Muscle layer of colon (tissue), 2 donors: Measurements from ENCODE around the gene GALNT13.
A peak's percentile ranks its signal among the peaks of the same experiment; 100 is the strongest.

ENCODE experiments used
- H3K27ac ChIP-seq: one replicate; pipeline ENCODE4 v1.7.0; 2013; ENCODE audit warnings: low read depth, mild to moderate bottlenecking, low read length, moderate library complexity
- H3K27me3 ChIP-seq, 2 donors: one replicate each; pipeline ENCODE4 v1.7.0; 2013; ENCODE audit warnings: low read length in 2 of 2, mild to moderate bottlenecking in 2 of 2; ENCODE audit not compliant: insufficient read depth in 2 of 2, control insufficient read depth in 1 of 2
- H3K36me3 ChIP-seq: one replicate; pipeline ENCODE4 v1.7.0; 2013; ENCODE audit warnings: mild to moderate bottlenecking, low read length; ENCODE audit not compliant: insufficient read depth
- H3K4me1 ChIP-seq: one replicate; pipeline ENCODE4 v1.7.0; 2013; ENCODE audit warnings: mild to moderate bottlenecking, low read length; ENCODE audit not compliant: insufficient read depth
- H3K4me3 ChIP-seq, 2 donors: one replicate each; pipeline ENCODE4 v1.7.0; 2013; ENCODE audit warnings: low read length in 2 of 2, low read depth in 1 of 2, mild to moderate bottlenecking in 1 of 2, moderate library complexity in 1 of 2
- H3K9ac ChIP-seq: one replicate; pipeline ENCODE4 v1.7.0; 2013; ENCODE audit warnings: low read length
- H3K9me3 ChIP-seq: one replicate; pipeline ENCODE4 v1.7.0; 2013; ENCODE audit warnings: mild to moderate bottlenecking, low read length
- donor health status: abdominal sarcoma.
- donor health status: Adenocarcinoma of cecum.

GALNT13 gene

DNA sequence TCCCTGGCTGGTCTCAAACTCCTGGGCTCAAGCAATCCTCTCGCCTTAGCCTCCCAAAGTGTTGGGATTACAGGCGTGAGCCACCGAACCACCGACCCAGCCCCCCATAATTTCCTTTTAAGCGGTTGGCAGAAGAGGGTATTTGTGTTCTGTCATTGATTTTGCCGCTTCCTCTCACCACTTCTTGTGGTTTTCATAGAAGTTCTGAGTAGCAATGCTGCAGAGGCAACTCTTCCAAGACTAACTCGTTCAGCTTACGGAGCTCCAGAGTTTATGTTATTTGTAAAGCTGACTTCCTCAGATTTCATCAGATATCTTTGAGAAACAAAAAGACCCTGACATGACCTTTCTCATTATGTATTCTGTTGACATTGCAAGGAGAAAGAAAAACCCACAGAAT is 565.4 kb downstream of the GALNT13 start:
- H3K36me3 ChIP-seq: no peaks in the 10 kb centered on the region
- no peak overlapping the region for H3K4me3 ChIP-seq
- H3K27ac ChIP-seq: no peak overlapping the region
- no peaks in the 10 kb centered on the region for H3K4me1 ChIP-seq
- H3K27me3 ChIP-seq: no peaks in the 10 kb centered on the region
- no peaks in the 10 kb centered on the region for H3K9me3 ChIP-seq
- H3K9ac ChIP-seq: no peak overlapping the region

DNA sequence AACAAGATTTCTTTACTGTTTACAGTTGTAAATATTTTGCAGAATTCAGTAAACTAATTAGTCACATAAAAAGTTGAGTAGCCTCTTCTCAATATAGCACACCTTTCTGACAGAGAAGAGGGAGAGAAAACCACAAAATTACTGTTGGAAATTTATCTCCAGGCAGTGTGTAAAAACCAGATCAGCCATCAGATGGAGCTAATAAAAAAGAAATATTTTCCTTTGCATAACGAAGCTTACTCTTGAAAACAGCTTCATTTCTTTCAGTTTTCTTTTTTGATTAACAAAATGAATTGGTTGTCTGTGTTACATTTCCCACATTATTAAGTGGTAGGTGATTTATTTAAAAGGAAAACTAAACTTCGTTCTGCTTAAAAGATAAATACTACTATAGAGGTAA is 567.4 kb downstream of the GALNT13 start:
- Histone ChIP-seq H3K36me3 (no peaks in the 10 kb centered on the region), H3K27ac (no peak overlapping the region), H3K27me3 (no peaks in the 10 kb centered on the region), H3K4me3 (no peak overlapping the region), H3K9ac (no peak overlapping the region), H3K4me1 (no peaks in the 10 kb centered on the region), H3K9me3 (no peaks in the 10 kb centered on the region)

GRCh38 chr2:154443919-154444318 is 572.2 kb downstream of the GALNT13 start:
- Histone ChIP-seq H3K27ac (no peak overlapping the region), H3K9ac (no peak overlapping the region), H3K4me1 (no peaks in the 10 kb centered on the region), H3K27me3 (no peaks in the 10 kb centered on the region), H3K4me3 (no peak overlapping the region), H3K36me3 (no peaks in the 10 kb centered on the region), H3K9me3 (no peaks in the 10 kb centered on the region)

DNA sequence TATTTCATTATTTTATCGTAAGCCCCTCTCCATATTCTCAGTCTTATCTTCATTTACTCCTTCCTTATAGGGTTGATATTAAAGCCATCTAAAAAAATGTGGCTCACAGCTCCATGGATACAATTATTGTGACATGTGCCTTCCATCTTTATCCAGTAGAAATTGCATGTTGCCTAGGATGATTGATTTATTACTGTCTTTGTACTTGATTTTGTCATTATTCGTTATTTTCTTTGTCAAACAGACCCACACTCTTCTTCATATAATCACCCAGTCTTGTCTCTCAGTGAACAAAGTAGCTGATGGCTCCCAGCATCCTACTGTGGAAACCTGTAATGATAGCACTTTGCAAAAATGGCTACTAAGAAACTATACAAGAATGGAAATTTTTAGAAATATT is 574.6 kb downstream of the GALNT13 start:
- Histone ChIP-seq H3K9me3 (no peaks in the 10 kb centered on the region), H3K36me3 (no peaks in the 10 kb centered on the region), H3K27ac (no peak overlapping the region), H3K4me3 (no peak overlapping the region), H3K9ac (no peak overlapping the region), H3K27me3 (no peaks in the 10 kb centered on the region), H3K4me1 (no peaks in the 10 kb centered on the region)

- no peaks in the 10 kb centered on the region for H3K27me3 ChIP-seq
- H3K9me3 ChIP-seq: no peaks in the 10 kb centered on the region
- H3K36me3 ChIP-seq: no peaks in the 10 kb centered on the region
- H3K27ac ChIP-seq: no peak overlapping the region
- no peak overlapping the region for H3K9ac ChIP-seq
- H3K4me3 ChIP-seq: no peak overlapping the region
- H3K4me1 ChIP-seq: no peaks in the 10 kb centered on the region
These were observed 576.2 kb downstream of the GALNT13 start for GRCh38 chr2:154447727-154448418.

- no peak overlapping the region for H3K9ac ChIP-seq
- no peaks in the 10 kb centered on the region for H3K4me1 ChIP-seq
- H3K27me3 ChIP-seq: no peaks in the 10 kb centered on the region
- H3K9me3 ChIP-seq: no peaks in the 10 kb centered on the region
- H3K4me3 ChIP-seq: no peak overlapping the region
- H3K27ac ChIP-seq: no peak overlapping the region
- no peaks in the 10 kb centered on the region for H3K36me3 ChIP-seq
These were observed 578.4 kb downstream of the GALNT13 start for GRCh38 chr2:154449951-154450658.

DNA sequence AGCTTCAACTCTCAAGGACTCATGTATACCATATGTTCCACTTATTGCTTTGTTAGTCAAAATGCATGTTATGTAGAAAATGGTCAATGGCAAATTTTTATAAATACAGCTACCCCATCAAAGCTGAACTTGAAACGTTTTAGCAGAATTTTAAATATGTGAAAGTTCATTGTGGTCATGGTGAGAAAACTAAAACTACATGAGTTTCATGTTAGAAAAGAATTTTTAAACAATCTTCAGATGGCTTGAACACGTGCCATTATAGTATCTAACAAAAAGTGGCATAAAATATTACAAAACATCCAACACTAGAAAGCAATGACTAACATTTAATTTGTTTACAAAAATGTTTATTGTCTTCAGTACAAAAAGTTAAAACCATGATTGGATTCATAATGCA is 580.7 kb downstream of the GALNT13 start:
- Histone ChIP-seq H3K9me3 (no peaks in the 10 kb centered on the region), H3K4me1 (no peaks in the 10 kb centered on the region), H3K27ac (no peak overlapping the region), H3K36me3 (no peaks in the 10 kb centered on the region), H3K9ac (no peak overlapping the region), H3K4me3 (no peak overlapping the region), H3K27me3 (no peaks in the 10 kb centered on the region)

DNA sequence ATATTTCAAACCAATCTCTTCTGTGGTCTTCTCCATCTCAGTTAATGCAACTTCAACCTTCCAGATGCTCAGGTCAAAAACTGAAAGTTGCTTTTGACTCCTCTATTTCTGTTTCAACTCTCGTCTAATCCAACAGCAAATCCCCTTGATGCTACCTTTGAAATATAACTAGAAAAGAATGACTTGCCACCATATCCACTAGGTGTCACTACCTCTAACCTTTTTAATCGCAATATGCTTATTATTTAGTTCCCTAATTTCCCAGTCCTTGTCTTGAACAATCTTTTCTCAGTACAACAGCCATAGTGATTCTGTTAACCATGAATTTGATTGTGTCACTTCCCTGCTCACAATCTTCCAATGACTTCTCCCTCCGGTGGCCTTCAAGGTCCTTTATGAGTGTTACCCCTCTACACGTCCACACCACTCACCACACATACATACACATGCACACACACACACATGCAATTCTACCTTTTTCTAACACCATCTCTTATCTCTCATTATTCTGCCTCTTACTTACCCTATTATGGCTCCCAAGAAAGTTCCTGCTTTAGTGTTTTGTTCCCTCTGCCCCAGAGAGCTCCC is 581.3 kb downstream of the GALNT13 start:
- Histone ChIP-seq H3K27ac (no peak overlapping the region), H3K27me3 (no peaks in the 10 kb centered on the region), H3K36me3 (no peaks in the 10 kb centered on the region), H3K4me3 (no peak overlapping the region), H3K4me1 (no peaks in the 10 kb centered on the region), H3K9me3 (no peaks in the 10 kb centered on the region), H3K9ac (no peak overlapping the region)

DNA sequence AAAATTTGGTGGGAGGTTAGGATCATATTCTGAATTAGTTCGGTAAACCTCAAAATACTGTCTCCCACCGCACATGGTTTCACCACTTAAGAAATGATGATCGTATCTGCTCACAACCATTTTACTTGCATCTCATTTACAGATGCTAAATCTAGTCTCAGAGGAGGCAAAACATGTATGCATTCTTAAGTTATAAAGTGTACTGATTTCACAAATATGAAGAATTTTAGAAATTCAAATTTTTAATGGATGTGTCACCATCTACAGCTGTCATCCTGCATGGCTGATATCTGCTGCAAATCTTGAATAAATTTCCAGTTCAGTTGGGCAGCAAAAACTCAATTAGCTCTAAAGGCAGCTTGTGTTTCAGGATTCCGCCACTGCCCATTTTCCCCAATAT is 583.4 kb downstream of the GALNT13 start:
- H3K9ac ChIP-seq: no peak overlapping the region
- H3K27me3 ChIP-seq: no peaks in the 10 kb centered on the region
- H3K4me1 ChIP-seq: no peaks in the 10 kb centered on the region
- H3K36me3 ChIP-seq: no peaks in the 10 kb centered on the region
- H3K9me3 ChIP-seq: no peaks in the 10 kb centered on the region
- H3K27ac ChIP-seq: no peak overlapping the region
- peak overlapping the region in 1 of 2 donors; percentile 11 for H3K4me3 ChIP-seq

GRCh38 chr2:154455866-154456265 is 584.1 kb downstream of the GALNT13 start:
- peak overlapping the region in 1 of 2 donors; percentile 11 for H3K4me3 ChIP-seq
- no peaks in the 10 kb centered on the region for H3K36me3 ChIP-seq
- H3K27me3 ChIP-seq: no peaks in the 10 kb centered on the region
- no peaks in the 10 kb centered on the region for H3K4me1 ChIP-seq
- H3K9ac ChIP-seq: no peak overlapping the region
- no peak overlapping the region for H3K27ac ChIP-seq
- no peaks in the 10 kb centered on the region for H3K9me3 ChIP-seq

DNA sequence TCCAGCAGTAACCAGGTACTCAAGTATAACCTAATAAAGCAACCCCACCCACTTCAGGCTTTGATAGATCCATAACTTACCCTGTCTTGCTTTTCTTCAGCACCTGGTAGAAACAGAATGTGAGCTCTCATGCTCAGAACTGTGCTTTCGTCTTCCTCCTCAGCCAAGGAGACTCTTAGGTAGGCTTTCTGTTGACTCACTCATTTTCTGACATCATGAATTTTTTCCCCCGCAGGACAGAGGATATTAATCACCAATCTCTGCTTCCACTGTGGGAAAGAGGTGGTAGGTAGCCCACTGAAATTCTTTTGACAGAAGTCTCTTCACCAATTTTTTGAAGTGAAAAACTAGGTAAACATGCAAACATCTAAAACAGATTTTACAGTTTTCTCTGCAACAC is 585.6 kb downstream of the GALNT13 start:
- no peak overlapping the region for H3K4me3 ChIP-seq
- no peaks in the 10 kb centered on the region for H3K36me3 ChIP-seq
- no peaks in the 10 kb centered on the region for H3K9me3 ChIP-seq
- H3K27ac ChIP-seq: no peak overlapping the region
- H3K4me1 ChIP-seq: no peaks in the 10 kb centered on the region
- H3K27me3 ChIP-seq: no peaks in the 10 kb centered on the region
- no peak overlapping the region for H3K9ac ChIP-seq
